Stimulated activated CD4-positive, alpha-beta T cell treated with anti-CD3 and anti-CD28 coated beads, Interleukin-12 subunit alpha, Interleukin-12 subunit beta, amount 100 ng/mL, for 24 hours (primary cell): ENCODE results near the gene FDCSP.
"Not testable (repeated sequence)": the region's sequence is repeated elsewhere in the genome, so short reads cannot be mapped to it uniquely, and the experiment has no call there.

Source experiments
- DNase-seq, 2 experiments: peaks; one replicate each; pipeline ENCODE4 v3.0.0-alpha.2; 2020; ENCODE audit warnings: low read depth in 2 of 2

FDCSP gene

DNA sequence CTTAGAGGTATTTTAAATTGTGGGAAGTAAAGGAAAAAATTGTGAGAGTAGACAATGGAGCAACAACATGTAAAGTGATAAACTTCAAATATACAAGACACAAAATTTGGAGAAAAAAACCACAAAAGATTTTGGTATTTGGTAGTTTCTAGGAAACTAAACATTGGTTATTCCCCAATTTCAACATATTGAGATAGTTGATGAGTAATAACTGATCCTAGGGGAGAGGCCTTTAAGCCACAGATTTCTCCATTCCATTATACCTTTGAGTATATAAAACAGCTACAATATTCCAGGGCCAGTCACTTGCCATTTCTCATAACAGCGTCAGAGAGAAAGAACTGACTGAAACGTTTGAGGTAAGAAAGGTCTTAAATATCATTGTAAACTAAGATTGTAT lies at the start of gene FDCSP:
Gene FDCSP (plus strand): TSS at position 301 of the 400 bp plus-strand sequence. CDS start 5,071 bp downstream, outside the sequence.
- no peak for DNase-seq

DNA sequence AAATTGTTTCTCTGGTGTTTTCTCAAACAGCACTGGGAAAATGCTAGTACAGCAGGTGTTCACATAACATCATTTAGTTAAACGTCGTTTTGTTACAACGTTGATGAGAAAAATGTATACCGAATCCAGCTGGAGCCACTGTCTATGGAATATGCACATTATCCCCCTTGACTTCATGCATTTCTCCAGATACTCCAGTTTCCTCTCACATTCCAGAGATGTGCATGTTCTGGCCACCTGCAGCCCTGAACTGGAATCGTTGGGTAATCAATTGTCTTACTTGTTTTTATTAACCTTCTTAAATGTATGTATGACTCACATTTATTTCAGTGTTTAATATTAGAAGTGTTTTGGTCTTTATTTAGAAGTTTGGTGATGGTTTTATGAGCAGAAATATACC lies 48.8 kb upstream of the FDCSP start:
- DNase-seq, result no peak

DNA sequence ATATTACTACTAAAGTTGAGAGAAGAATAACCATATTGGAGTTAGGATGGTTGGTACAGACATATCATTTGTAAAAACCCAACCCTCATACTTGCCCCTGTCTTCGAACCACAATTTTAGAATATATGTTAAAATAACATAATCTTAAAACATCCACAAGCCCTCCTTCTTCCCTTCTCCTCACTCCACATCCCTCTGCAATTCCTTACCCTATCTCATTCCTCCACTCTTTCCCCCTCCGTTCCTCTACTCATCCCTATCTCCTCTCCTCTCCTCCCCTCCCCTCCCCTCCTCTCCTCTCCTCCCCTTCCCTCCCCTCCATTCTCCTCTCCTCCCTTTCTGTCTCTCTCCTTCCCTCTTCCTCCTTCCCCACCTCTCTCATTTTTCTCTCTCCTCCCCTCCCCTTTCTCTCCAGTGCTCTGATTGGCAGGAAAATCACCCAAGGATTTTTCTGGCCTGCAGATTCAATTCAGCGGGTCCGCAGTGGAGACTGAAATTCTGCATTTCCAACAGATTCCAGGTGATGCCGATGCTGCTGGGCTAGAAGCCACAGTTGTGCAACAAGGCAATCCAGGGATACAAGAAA lies 47.8 kb upstream of the FDCSP start:
- no peak for DNase-seq

DNA sequence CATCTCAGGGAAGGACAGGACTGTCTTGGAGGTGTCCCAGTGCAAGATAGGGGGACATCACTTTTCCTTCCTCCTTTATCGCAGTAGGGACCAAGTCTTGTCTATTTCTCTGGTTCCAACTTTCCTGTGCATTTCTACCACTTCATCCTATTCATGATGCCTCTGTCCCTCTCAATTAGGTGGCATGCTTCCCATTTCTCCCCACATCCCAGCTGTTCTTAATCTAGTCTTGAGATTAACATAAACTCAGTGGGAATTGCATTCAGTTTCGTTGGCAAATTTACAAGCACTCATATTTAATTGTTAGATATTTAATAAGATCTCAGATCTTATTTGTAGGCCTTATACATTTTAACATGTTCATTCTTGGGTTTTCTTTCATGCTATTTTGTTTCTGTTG lies 46.1 kb upstream of the FDCSP start:
- DNase-seq, result no peak

DNA sequence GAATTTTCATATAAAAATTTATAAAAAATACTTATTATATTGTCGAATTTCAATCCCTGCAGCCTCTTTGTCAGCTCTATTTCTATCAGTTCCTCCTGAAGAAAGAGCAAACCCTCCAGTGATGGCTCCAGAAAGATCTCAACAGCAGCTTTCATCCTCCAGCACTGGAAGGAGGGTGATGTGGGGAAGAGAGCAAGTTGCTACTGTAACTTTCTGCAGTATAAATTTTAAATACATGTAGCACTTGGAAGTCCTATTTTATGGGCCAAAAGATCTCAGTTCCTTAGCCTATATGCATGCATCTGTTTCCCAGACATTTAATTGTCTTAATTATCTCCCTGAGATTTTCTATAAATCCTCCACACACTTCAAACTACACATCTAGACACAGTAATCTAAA lies 44.1 kb upstream of the FDCSP start:
- no peak for DNase-seq

DNA sequence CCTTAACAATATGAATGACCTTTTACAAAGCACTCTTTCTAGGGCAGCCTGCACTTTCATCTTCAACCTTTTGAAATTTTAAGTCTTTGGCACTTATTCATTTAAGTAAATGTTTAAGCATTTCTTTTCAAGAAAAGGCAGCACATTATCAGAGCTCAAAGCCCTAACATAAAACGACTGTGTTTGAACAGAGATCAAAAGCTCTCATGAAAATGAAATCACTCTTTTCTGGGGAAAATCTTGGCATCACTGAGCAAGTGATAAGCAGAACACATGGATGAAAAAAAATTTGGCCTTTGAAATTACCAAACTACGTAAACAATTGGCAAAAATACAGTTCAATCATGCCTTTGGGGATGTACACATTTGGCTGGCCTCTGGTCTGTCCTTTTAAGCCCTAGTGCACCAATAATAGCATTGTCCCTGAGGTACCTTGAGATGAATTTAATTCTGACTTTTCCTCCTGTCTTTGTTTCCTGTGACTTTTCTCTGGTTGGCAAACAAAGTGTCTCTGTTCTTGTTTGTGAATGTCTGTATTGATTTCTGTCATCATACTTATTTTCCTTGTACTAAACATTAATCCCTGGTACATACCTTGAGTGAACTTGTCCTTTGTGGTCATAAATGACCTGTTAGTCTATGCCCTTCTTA lies 43.3 kb upstream of the FDCSP start:
- DNase-seq, result no peak

DNA sequence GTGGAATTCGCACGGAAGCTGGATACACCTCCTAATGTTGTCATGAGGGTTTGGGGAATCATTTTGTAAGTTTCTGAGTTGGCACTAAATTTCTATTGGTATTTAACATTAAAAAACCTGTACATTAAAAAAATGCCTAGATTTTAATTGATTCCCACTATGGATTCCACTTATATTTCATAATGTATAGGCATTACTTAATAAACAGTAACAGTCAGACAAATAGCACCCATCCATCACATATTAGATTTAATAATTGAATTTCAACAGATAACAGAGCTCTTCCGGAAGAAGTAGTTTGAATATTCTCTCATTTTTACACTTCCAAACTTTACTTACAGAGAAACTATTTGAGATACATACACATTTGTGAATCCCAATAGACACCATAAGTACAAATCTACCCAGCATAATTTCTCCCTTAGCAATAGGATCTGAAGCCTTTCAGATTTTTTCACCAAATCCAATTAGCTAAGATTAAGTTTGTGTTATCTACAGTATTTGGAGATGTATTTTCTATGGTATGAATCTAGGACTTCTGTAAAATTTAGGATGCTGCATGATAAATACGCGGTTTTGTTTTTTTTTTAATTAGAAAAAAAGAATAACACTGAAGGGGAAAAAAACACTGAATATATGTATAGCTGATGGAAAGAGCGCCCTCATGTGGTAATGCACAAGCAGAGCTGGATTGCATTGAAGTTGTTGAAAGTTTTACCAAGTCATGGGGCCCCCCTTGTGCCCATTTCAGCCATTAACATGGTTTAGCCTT lies 42.6 kb upstream of the FDCSP start:
- DNase-seq, result peak in 1 of 2 experiments; percentile 0

DNA sequence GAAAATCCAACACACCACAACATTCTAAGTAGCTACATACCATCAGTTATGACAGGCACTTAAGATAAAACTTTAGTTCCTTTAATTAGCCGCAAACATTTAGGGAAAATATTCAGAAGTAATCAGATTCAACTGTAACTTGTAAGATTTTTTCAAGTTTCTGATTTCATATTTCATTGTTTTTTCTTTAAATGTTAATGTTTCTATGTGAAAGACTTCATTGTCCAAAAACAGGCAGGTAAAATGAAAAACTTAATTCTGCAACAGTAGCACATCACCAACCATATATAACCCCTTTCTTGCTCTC lies 42.0 kb upstream of the FDCSP start:
- DNase-seq, result no peak

DNA sequence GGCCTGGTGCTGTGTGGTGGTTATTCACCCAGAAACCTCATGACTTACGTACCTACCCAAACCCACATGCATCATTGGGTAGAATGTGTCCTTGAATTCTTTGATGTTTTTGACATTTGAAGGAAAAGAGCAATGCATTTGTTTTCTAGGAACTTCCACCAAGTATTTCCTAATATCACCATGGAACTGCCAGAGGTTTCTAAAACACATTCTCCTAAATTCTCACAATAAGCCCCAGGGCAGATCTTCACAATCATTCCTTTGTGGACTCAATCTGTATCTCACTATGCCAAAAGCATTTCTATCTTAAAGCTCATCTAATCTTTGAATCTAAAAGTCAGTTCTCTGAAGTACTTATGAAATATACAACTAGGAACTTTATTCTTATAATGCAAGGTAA lies 38.7 kb upstream of the FDCSP start:
- DNase-seq, result no peak

DNA sequence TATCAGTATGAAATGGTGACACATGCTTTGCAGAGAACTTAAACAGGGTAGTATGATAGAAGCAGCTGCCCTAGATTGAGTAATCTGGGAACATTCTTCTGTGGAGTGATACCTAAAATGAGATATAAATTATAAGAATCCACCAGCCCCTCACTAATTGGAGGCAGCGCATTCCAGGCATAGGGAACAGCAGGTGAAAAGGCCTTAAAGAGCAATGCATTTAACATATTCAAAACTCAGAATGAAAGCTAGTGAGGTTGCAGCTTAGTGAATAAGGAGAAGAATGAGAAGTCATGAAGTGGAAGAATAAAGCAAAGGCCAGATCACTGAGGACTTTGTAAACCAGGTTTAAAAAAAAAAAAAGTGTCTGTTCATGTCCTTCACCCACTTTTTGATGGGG lies 35.3 kb upstream of the FDCSP start:
- no peak for DNase-seq

DNA sequence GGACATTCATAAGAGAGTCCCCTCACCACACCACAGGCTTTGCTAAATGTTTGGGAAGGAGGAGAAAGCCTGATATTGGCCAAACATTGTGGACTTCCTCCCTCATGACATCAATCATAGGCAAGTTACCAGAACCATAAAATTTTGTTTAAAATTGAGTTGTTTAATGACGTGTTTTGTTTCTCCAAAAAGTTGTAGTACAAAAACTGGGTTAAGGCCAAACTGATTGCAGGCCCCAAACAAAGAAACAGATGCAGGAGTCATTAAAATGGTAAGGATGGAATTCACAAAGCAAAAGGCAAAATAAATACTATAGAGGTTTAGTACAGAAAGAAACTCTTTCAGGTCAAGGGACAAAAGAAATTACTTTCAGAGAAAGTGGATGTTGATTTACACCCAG lies 34.3 kb upstream of the FDCSP start:
- no peak for DNase-seq

DNA sequence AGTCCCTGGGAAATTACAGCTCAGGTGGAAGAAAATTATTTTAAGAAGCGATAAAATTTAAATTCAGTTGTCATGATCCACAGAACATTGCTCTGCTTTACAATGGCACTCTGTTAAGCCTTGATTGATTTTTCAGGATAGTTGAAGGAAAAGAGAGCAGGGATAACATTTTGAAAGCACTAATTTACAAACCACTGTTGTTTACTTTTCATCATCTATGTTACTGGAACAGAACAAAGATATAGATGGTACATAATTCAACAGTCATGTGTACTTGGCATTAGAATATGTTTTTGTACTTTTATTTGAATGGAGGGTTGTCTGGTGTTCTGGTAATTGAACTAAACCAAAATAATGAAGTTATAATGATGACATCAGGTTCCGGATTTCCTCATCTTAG lies 33.0 kb upstream of the FDCSP start:
- DNase-seq, result no peak

DNA sequence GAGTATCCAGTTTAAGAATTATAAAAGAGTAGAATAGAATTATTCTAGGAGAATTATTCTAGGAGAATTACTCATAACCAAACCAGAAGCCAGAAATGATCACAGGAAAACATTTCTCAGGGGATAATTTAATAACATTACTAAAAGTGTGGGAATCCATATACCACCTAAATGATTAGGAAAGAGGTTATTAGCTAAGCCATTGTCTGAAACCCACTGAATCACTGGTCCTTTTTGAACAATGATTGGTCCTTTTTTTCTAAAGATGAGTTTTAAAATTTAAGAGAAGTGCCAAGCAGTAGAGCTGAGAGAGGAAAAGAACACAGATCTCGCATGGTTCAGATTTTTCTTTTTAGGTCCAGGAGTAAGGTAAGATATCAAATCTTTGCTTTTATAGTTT lies 30.5 kb upstream of the FDCSP start, which contains the start of gene ODAM:
Gene ODAM (plus strand): TSS at position 301 of the 400 bp plus-strand sequence. CDS start 819 bp downstream, outside the sequence.
- no peak for DNase-seq

DNA sequence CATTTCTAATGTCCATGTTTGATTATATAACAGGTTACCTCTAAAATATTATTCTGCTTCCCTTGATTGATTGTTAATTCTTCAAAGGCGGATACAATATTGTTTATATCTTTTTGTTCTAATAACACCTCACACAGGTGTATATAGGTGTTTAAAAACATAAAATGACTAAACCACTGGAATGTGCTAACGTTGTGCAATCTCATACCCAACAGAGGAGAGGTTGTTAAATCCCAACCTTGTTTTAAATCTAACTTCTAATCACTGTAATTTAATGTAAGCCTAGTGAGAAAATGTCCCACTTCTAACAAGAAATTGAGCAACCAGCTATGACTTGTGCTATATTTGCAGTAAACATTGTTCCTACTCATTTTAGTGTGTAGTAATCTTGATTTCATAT lies 29.1 kb upstream of the FDCSP start:
- DNase-seq, result no peak

DNA sequence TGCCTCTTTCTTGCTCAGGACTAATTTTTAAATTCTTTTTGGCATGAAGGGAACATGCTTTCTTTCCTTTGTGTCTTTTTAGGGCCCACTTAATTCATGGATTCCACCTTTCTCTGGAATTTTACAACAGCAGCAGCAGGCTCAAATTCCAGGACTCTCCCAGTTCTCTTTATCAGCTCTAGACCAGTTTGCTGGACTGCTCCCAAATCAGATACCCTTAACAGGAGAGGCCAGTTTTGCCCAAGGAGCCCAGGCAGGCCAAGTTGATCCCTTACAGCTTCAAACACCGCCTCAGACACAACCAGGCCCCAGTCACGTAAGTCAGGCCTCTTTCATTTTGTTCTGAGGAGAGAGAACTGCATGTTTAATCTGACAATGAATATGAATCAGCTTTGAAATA lies 28.1 kb upstream of the FDCSP start:
- DNase-seq, result no peak

DNA sequence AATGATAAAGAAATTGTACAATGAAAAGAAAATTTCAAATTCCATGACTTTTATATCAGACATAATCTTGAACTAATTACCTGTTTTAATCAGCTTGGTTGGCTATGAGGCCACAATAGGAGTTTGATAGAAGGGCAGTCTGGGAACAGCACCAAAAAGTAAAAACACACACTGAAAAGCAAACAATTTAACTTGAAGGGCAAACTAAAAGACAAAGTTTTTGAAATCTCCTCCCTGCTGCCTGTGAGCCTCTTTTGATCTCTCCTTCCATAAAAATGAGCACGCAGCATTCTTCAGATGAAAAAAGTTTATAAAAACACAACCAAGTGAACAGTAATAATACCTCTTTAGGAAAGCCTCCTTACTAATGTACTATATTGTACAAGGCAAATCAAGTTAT lies 22.3 kb upstream of the FDCSP start:
- no peak for DNase-seq

DNA sequence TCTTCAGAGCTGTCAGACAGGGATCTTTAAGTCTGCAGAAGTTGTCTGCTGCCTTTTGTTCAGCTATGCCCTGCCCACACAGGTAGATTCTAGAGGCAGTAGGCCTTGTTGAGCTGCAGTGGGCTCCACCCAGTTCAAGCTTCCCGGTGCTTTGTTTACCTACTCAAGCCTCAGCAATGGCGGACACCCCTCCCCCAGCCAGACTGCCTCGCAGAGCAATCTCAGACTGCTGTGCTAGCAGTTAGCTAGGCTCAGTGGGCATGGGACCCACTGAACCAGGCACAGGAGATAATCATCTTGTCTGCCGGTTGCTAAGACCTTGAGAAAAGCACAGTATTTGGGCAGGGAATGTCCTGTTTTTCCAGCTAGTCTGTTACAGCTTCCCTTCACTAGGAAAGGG lies 13.2 kb upstream of the FDCSP start:
- DNase-seq, result not testable (repeated sequence)

DNA sequence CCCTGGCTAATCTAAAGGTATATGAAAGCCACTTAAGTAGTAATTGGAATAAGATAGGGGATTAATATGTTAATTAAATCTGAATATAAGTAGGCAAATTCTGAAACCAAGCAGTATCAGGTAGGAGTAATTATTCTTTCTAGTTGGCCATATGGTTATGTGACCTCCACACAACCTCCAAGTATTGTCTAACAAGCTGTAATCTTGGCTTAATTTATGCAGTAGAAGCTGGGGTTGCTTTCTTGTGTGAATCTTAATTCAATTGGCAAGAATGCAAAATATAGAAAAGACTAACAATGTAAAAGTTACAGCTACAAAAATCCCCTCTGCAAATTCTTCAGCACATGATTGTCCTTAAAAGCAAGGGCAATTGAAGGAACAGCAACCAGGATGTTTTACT lies 9.8 kb upstream of the FDCSP start:
- not testable (repeated sequence) for DNase-seq

DNA sequence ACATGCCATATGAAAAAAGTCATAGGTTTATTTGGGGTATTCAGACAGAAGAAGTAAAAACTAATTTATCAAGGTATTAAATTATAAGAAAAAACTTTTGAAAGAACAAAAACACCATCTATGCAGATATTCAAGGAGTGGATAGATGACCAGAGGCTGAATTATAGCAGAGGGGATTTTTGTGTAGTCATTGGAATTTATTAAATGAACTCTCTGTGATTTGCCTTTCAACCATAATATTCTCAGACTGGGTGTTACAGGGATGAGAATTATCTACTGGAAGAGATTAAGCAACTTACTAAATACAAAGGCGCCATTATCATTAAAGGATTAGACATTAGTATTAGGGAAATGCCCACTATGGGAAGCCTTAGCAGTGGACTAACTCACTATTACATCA lies 9.4 kb upstream of the FDCSP start:
- not testable (repeated sequence) for DNase-seq

DNA sequence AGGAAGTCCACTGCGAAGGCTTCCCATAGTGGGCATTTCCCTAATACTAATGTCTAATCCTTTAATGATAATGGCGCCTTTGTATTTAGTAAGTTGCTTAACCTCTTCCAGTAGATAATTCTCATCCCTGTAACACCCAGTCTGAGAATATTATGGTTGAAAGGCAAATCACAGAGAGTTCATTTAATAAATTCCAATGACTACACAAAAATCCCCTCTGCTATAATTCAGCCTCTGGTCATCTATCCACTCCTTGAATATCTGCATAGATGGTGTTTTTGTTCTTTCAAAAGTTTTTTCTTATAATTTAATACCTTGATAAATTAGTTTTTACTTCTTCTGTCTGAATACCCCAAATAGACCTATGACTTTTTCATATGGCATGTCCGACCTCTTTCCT lies 4.5 kb upstream of the FDCSP start:
- DNase-seq, result not testable (repeated sequence)

DNA sequence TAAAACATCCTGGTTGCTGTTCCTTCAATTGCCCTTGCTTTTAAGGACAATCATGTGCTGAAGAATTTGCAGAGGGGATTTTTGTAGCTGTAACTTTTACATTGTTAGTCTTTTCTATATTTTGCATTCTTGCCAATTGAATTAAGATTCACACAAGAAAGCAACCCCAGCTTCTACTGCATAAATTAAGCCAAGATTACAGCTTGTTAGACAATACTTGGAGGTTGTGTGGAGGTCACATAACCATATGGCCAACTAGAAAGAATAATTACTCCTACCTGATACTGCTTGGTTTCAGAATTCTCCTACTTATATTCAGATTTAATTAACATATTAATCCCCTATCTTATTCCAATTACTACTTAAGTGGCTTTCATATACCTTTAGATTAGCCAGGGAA lies 4.1 kb upstream of the FDCSP start:
- DNase-seq, result not testable (repeated sequence)

DNA sequence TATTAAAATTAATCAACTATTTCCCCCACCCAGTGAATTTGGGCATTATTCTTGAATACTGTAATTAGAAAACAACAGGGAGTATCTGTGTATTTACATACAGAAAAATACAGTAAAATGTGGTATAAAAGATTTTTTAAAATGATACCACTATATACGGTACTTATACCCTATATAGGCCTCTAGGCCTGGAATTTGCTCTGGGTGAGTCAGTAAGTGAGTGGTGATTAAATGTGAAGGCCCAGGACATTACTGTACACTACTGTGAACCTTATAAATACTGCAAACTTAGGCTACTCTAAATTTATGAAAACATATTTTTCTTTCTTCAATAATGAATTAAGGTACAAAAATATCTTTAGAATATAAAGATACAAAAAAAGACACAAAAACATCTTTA lies 10.2 kb downstream of the FDCSP start:
- no peak for DNase-seq
